ENCODE results near the gene HMCN2. TPM values are rescaled to one million over a fixed set of nuclear protein-coding genes. Genes with fewer than 3 reads are reported as not detected.

HMCN2 gene
- total RNA-seq, 1 experiment from 2014 or later = 5.6 TPM

- Mint-ChIP-seq H3K36me3 (peaks cover 9% of the 10 kb centered on the region), H3K9me3 (peaks cover 9% of the 10 kb centered on the region), H3K4me3 (no peak overlapping the region), H3K27me3 (ENCODE audit: low read depth) (no peaks in the 10 kb centered on the region), H3K4me1 (peaks cover 23% of the 10 kb centered on the region), H3K27ac (peak overlapping the region; percentile 12; the same call in 1 of the 2 replicates)
- peak; percentile 47 for DNase-seq (ENCODE audit: low spot score)
- TF ChIP-seq ZNF423 (CRISPR knock-in tag; IDR thresholded peaks at IDR 0.05) = peak; percentile 13; the same call in 1 of the 2 replicates
- no peak for TF ChIP-seq ZNF425 (CRISPR knock-in tag; conservative IDR thresholded peaks at IDR 0.05)
- TF ChIP-seq CREM (CRISPR knock-in tag; IDR thresholded peaks at IDR 0.05) = no peak
- TF ChIP-seq PRRX2 (CRISPR knock-in tag; IDR thresholded peaks at IDR 0.05) = no peak
- TF ChIP-seq NR3C1 (CRISPR knock-in tag; conservative IDR thresholded peaks at IDR 0.05; ENCODE audit: low read depth) = no peak
- no peak for TF ChIP-seq ZNF671 (CRISPR knock-in tag; IDR thresholded peaks at IDR 0.05)
- no peak for TF ChIP-seq ZNF281 (CRISPR knock-in tag; IDR thresholded peaks at IDR 0.05)
- TF ChIP-seq TEAD1 (CRISPR knock-in tag; IDR thresholded peaks at IDR 0.05) = peak; percentile 55; the same call in 1 of the 2 replicates
- no peak for TF ChIP-seq USF1 (CRISPR knock-in tag; IDR thresholded peaks at IDR 0.05)
- TF ChIP-seq IRF1 (CRISPR knock-in tag; IDR thresholded peaks at IDR 0.05) = no peak
- TF ChIP-seq ARID4B (CRISPR knock-in tag; IDR thresholded peaks at IDR 0.05; ENCODE audit: borderline replicate concordance) = 0 out of 2 replicates have a peak, but pooled peaks have one; percentile 57
- ATAC-seq = peak; percentile 64
- ChIA-PET POLR2A (no interaction called here), CTCF (interaction anchor here (0.9 to 4.0 kb wide), 6 partner anchors 12 to 263 kb away, joined by 3 to 20 read pairs (median 4); no protein-coding TSS in a partner anchor)
These were observed 156.3 kb downstream of the HMCN2 start for GRCh38 chr9:130421802-130422276.

GRCh38 chr9:130422546-130422945 lies 157.0 kb downstream of the HMCN2 start:
- H3K4me1 Mint-ChIP-seq = peaks cover 26% of the 10 kb centered on the region
- peaks cover 9% of the 10 kb centered on the region for H3K36me3 Mint-ChIP-seq
- DNase-seq (ENCODE audit: low spot score) (no peak), ATAC-seq (no peak)
- H3K27me3 Mint-ChIP-seq (ENCODE audit: low read depth) = no peaks in the 10 kb centered on the region
- peaks cover 9% of the 10 kb centered on the region for H3K9me3 Mint-ChIP-seq
- no peak overlapping the region; the same call in 1 of the 2 replicates for H3K27ac Mint-ChIP-seq
- CTCF ChIA-PET = interaction anchor here (1.2 to 4.0 kb wide), 3 partner anchors 12 to 96 kb away, joined by 3 to 20 read pairs (median 10); no protein-coding TSS in a partner anchor
- H3K4me3 Mint-ChIP-seq = no peak overlapping the region
- TF ChIP-seq ZNF416 (CRISPR knock-in tag; IDR thresholded peaks at IDR 0.05) (no peak), NR1H2 (CRISPR knock-in tag; IDR thresholded peaks at IDR 0.05) (no peak), ERG (CRISPR knock-in tag; IDR thresholded peaks at IDR 0.05) (no peak)
- POLR2A ChIA-PET = interaction anchor here (0.5 kb wide), 1 partner anchor 73 kb away, joined by 6 read pairs; no protein-coding TSS in a partner anchor

All from WTC11 (cell line).